ENCODE measurements around the gene ALDH6A1. TPM values are rescaled to one million over a fixed set of nuclear protein-coding genes. Genes with fewer than 3 reads are reported as not detected.

The ALDH6A1 gene
- total RNA-seq, 5 donors from 2014 or later (not counting 1 experiment from before 2014, with no cell fraction given) = 11.0 to 15.9 (median 14.8) TPM

DNA sequence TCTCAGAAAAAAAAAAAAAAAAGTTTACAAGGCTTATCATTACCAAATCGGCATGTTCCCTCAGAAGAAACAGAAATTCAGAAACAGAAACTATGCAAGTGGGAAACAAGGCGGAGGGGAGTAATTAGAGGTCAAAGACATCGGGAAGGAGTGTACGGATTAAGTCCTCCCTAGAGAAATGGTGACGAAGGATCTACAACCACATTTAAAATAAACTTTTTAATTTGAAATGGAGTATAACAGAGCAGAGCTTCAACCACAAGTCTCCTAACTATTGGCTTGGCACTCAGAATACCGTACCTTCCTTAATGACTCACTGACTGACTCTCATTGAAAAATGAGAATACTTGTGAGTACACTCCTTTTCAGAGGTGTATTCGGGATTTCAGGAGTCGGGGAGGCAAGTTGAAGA, 66.1 kb downstream of the ALDH6A1 start:
- Histone ChIP-seq H3K4me1 (ENCODE audit: control insufficient read depth in 1 of 2, extremely low read depth in 1 of 2, insufficient read depth in 2 of 2, low read length in 2 of 2) (peaks cover 4 to 16% of the 10 kb centered on the region in 2 experiments), H3K27ac (ENCODE audit: low read length) (peak overlapping the region; percentile 90), H3K4me3 (ENCODE audit: control insufficient read depth in 1 of 2, extremely low read depth in 1 of 2, low read length in 1 of 2) (peak overlapping the region; percentile 74 to 94), H3K27me3 (replicated peaks in 1 of 2; ENCODE audit: control insufficient read depth in 2 of 2, extremely low read depth in 1 of 2, insufficient read depth in 2 of 2, low read length in 1 of 2) (no peaks in the 10 kb centered on the region), H3K36me3 (ENCODE audit: control insufficient read depth in 2 of 2, extremely low read depth in 1 of 2, insufficient read depth in 1 of 2, low read length in 1 of 2) (peaks cover 0 to 7% of the 10 kb centered on the region in 2 donors), H3K9me3 (no peaks in the 10 kb centered on the region)
- Mint-ChIP-seq H3K9me3 (no peaks in the 10 kb centered on the region), H3K4me3 (peak overlapping the region; percentile 89 to 94 (median 92)), H3K36me3 (peaks cover 8% of the 10 kb centered on the region), H3K27me3 (no peaks in the 10 kb centered on the region), H3K27ac (peak overlapping the region; percentile 94 to 96), H3K4me1 (peaks cover 15 to 17% (median 16%) of the 10 kb centered on the region in 3 donors)
- ChIA-PET CTCF (interaction anchor here in 1 of 2 donors (0.7 kb wide), 1 partner anchor 44 kb away, joined by 3 read pairs; no protein-coding TSS in a partner anchor), POLR2A (interaction anchor here in 1 of 2 donors (0.5 to 0.7 kb wide), 3 partner anchors 66 to 1638 kb away, joined by 3 to 11 read pairs (median 8); no protein-coding TSS in a partner anchor)
- ATAC-seq (replicated peaks in 1 of 4) (peak in 2 of 4 experiments; percentile 13 to 19), DNase-seq (peak in 1 of 35 experiments; percentile 46)
- WGBS (ENCODE audit: insufficient coverage) = 0% methylated on average over 2 of the region's 8 CpGs

DNA sequence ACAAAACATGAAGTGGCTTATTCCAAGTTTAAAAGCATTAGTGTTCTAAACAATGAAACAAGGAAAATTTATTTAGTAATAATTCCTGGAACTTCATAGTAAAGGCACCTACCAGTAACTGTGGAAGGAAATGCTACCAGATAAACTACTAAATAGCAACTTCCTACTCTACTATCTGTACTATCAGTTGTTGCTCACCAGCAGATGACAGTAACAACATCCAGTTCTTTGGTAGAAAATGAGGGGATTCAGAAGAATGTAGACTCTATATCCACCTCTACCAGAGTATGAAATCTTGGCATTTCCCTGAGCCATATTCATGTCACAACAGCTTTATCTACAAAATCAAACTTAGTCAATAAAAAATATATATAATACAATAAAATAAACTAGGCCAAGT, 68.3 kb downstream of the ALDH6A1 start:
- CTCF ChIA-PET = interaction anchor here in 1 of 2 donors (0.5 kb wide), 1 partner anchor 66 kb away, joined by 3 read pairs; no protein-coding TSS in a partner anchor
- Histone ChIP-seq H3K9me3 (no peaks in the 10 kb centered on the region), H3K36me3 (ENCODE audit: control insufficient read depth in 2 of 2, extremely low read depth in 1 of 2, insufficient read depth in 1 of 2, low read length in 1 of 2) (peaks cover 0 to 7% of the 10 kb centered on the region in 2 donors), H3K27ac (ENCODE audit: low read length) (no peak overlapping the region), H3K4me3 (ENCODE audit: control insufficient read depth in 1 of 2, extremely low read depth in 1 of 2, low read length in 1 of 2) (no peak overlapping the region), H3K27me3 (replicated peaks in 1 of 2; ENCODE audit: control insufficient read depth in 2 of 2, extremely low read depth in 1 of 2, insufficient read depth in 2 of 2, low read length in 1 of 2) (no peaks in the 10 kb centered on the region), H3K4me1 (ENCODE audit: control insufficient read depth in 1 of 2, extremely low read depth in 1 of 2, insufficient read depth in 2 of 2, low read length in 2 of 2) (peaks cover 4 to 16% of the 10 kb centered on the region in 2 experiments)
- peaks cover 15 to 17% (median 16%) of the 10 kb centered on the region in 3 donors for H3K4me1 Mint-ChIP-seq
- peaks cover 16% of the 10 kb centered on the region for H3K36me3 Mint-ChIP-seq
- DNase-seq (no peak), ATAC-seq (replicated peaks in 1 of 4) (no peak)
- no peaks in the 10 kb centered on the region for H3K9me3 Mint-ChIP-seq
- no peak overlapping the region for H3K4me3 Mint-ChIP-seq
- no peaks in the 10 kb centered on the region for H3K27me3 Mint-ChIP-seq
- H3K27ac Mint-ChIP-seq = no peak overlapping the region
- POLR2A ChIA-PET = interaction anchor here in 1 of 2 donors (0.6 to 0.7 kb wide), 2 partner anchors 64 to 266 kb away, joined by 3 to 9 read pairs; no protein-coding TSS in a partner anchor

GRCh38 chr14:74015176-74015575, 69.1 kb downstream of the ALDH6A1 start:
- Histone ChIP-seq H3K4me3 (ENCODE audit: control insufficient read depth in 1 of 2, extremely low read depth in 1 of 2, low read length in 1 of 2) (no peak overlapping the region), H3K27ac (ENCODE audit: low read length) (no peak overlapping the region), H3K27me3 (replicated peaks in 1 of 2; ENCODE audit: control insufficient read depth in 2 of 2, extremely low read depth in 1 of 2, insufficient read depth in 2 of 2, low read length in 1 of 2) (no peaks in the 10 kb centered on the region), H3K4me1 (ENCODE audit: control insufficient read depth in 1 of 2, extremely low read depth in 1 of 2, insufficient read depth in 2 of 2, low read length in 2 of 2) (peaks cover 4 to 16% of the 10 kb centered on the region in 2 experiments), H3K9me3 (no peaks in the 10 kb centered on the region), H3K36me3 (ENCODE audit: control insufficient read depth in 2 of 2, extremely low read depth in 1 of 2, insufficient read depth in 1 of 2, low read length in 1 of 2) (peaks cover 0 to 13% of the 10 kb centered on the region in 2 donors)
- CTCF ChIA-PET = no interaction called here
- Mint-ChIP-seq H3K27me3 (no peaks in the 10 kb centered on the region), H3K27ac (no peak overlapping the region), H3K9me3 (no peaks in the 10 kb centered on the region), H3K36me3 (peaks cover 17% of the 10 kb centered on the region), H3K4me3 (no peak overlapping the region), H3K4me1 (peaks cover 15 to 16% (median 16%) of the 10 kb centered on the region in 3 donors)
- DNase-seq = no peak
- no CpG with 5 or more reads among the region's 3 CpGs for WGBS (ENCODE audit: insufficient coverage)
- ATAC-seq (replicated peaks in 1 of 4) = no peak
- POLR2A ChIA-PET = interaction anchor here in 1 of 2 donors (0.6 to 0.7 kb wide), 2 partner anchors 64 to 266 kb away, joined by 3 to 9 read pairs; no protein-coding TSS in a partner anchor

GRCh38 chr14:74014299-74014698, 70.0 kb downstream of the ALDH6A1 start:
- peaks cover 7 to 11% (median 7%) of the 10 kb centered on the region in 3 donors for H3K4me1 Mint-ChIP-seq
- no peak overlapping the region for H3K4me3 Mint-ChIP-seq
- Histone ChIP-seq H3K27ac (ENCODE audit: low read length) (no peak overlapping the region), H3K27me3 (replicated peaks in 1 of 2; ENCODE audit: control insufficient read depth in 2 of 2, extremely low read depth in 1 of 2, insufficient read depth in 2 of 2, low read length in 1 of 2) (no peaks in the 10 kb centered on the region), H3K9me3 (no peaks in the 10 kb centered on the region), H3K4me1 (ENCODE audit: control insufficient read depth in 1 of 2, extremely low read depth in 1 of 2, insufficient read depth in 2 of 2, low read length in 2 of 2) (peaks cover 0 to 10% of the 10 kb centered on the region in 2 experiments), H3K4me3 (ENCODE audit: control insufficient read depth in 1 of 2, extremely low read depth in 1 of 2, low read length in 1 of 2) (no peak overlapping the region), H3K36me3 (ENCODE audit: control insufficient read depth in 2 of 2, extremely low read depth in 1 of 2, insufficient read depth in 1 of 2, low read length in 1 of 2) (peaks cover 0 to 17% of the 10 kb centered on the region in 2 donors)
- peaks cover 21% of the 10 kb centered on the region for H3K36me3 Mint-ChIP-seq
- H3K27ac Mint-ChIP-seq = no peak overlapping the region
- WGBS (ENCODE audit: insufficient coverage) = no CpG with 5 or more reads among the region's 1 CpG
- H3K9me3 Mint-ChIP-seq = no peaks in the 10 kb centered on the region
- ATAC-seq (replicated peaks in 1 of 4) = no peak
- H3K27me3 Mint-ChIP-seq = no peaks in the 10 kb centered on the region
- POLR2A ChIA-PET = no interaction called here
- DNase-seq = no peak
- CTCF ChIA-PET = interaction anchor here in 1 of 2 donors (0.6 kb wide), 1 partner anchor 443 kb away, joined by 3 read pairs; no protein-coding TSS in a partner anchor

- ATAC-seq (replicated peaks in 1 of 4) (no peak), DNase-seq (no peak)
- Mint-ChIP-seq H3K27ac (no peak overlapping the region), H3K27me3 (no peaks in the 10 kb centered on the region), H3K36me3 (peaks cover 30% of the 10 kb centered on the region), H3K9me3 (no peaks in the 10 kb centered on the region), H3K4me3 (no peak overlapping the region), H3K4me1 (no peaks in the 10 kb centered on the region)
- H3K4me3 ChIP-seq (ENCODE audit: control insufficient read depth in 1 of 2, extremely low read depth in 1 of 2, low read length in 1 of 2) = no peak overlapping the region
- H3K27ac ChIP-seq (ENCODE audit: low read length) = no peak overlapping the region
- WGBS (ENCODE audit: insufficient coverage) = no CpG with 5 or more reads among the region's 2 CpGs
- peaks cover 6 to 23% of the 10 kb centered on the region in 2 donors for H3K36me3 ChIP-seq (ENCODE audit: control insufficient read depth in 2 of 2, extremely low read depth in 1 of 2, insufficient read depth in 1 of 2, low read length in 1 of 2)
- H3K27me3 ChIP-seq (replicated peaks in 1 of 2; ENCODE audit: control insufficient read depth in 2 of 2, extremely low read depth in 1 of 2, insufficient read depth in 2 of 2, low read length in 1 of 2) = no peaks in the 10 kb centered on the region
- ChIA-PET CTCF (no interaction called here), POLR2A (no interaction called here)
- H3K4me1 ChIP-seq (ENCODE audit: control insufficient read depth in 1 of 2, extremely low read depth in 1 of 2, insufficient read depth in 2 of 2, low read length in 2 of 2) = no peaks in the 10 kb centered on the region
- H3K9me3 ChIP-seq = no peaks in the 10 kb centered on the region
Measured at GRCh38 chr14:74008843-74009499, 75.3 kb downstream of the ALDH6A1 start.
